ENCODE data around the gene C10orf105. TPM values are rescaled to one million over a fixed set of nuclear protein-coding genes. Genes with fewer than 3 reads are reported as not detected.

Gene C10orf105
- total and polyA plus RNA-seq, 8 donors = 0.17 to 1.0 (median 0.57) TPM

GRCh38 chr10:71744897-71745663, 25.5 kb upstream of the C10orf105 start:
- H3K27me3 ChIP-seq = no peaks in the 10 kb centered on the region
- peaks cover 0 to 8% of the 10 kb centered on the region in 2 donors for H3K9me3 ChIP-seq
- peak overlapping the region in 1 of 2 donors; percentile 94 for H3K27ac ChIP-seq
- no peak overlapping the region for H3K4me3 ChIP-seq
- DNase-seq = no peak
- ATAC-seq = no peak
- peaks cover 0 to 6% of the 10 kb centered on the region in 2 donors for H3K36me3 ChIP-seq
- H3K4me1 ChIP-seq = peaks cover 39 to 95% of the 10 kb centered on the region in 2 donors
- intact Hi-C loops (cut with DNase I) = no loop called here
- TF ChIP-seq, protein P1, sequence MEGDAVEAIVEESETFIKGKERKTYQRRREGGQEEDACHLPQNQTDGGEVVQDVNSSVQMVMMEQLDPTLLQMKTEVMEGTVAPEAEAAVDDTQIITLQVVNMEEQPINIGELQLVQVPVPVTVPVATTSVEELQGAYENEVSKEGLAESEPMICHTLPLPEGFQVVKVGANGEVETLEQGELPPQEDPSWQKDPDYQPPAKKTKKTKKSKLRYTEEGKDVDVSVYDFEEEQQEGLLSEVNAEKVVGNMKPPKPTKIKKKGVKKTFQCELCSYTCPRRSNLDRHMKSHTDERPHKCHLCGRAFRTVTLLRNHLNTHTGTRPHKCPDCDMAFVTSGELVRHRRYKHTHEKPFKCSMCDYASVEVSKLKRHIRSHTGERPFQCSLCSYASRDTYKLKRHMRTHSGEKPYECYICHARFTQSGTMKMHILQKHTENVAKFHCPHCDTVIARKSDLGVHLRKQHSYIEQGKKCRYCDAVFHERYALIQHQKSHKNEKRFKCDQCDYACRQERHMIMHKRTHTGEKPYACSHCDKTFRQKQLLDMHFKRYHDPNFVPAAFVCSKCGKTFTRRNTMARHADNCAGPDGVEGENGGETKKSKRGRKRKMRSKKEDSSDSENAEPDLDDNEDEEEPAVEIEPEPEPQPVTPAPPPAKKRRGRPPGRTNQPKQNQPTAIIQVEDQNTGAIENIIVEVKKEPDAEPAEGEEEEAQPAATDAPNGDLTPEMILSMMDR (IDR thresholded peaks at IDR 0.05) = no peak

- DNase-seq = no peak
- no peaks in the 10 kb centered on the region for H3K36me3 ChIP-seq
- intact Hi-C loops (cut with DNase I) = no loop called here
- no peak for ATAC-seq
- H3K4me3 ChIP-seq = no peak overlapping the region
- peaks cover 0 to 8% of the 10 kb centered on the region in 2 donors for H3K9me3 ChIP-seq
- TF ChIP-seq, protein P1 (IDR thresholded peaks at IDR 0.05) = no peak
- H3K4me1 ChIP-seq = peaks cover 32 to 95% of the 10 kb centered on the region in 2 donors
- no peaks in the 10 kb centered on the region for H3K27me3 ChIP-seq
- peak overlapping the region in 1 of 2 donors; percentile 60 for H3K27ac ChIP-seq
These were observed 24.3 kb upstream of the C10orf105 start for GRCh38 chr10:71743866-71744265.

DNA sequence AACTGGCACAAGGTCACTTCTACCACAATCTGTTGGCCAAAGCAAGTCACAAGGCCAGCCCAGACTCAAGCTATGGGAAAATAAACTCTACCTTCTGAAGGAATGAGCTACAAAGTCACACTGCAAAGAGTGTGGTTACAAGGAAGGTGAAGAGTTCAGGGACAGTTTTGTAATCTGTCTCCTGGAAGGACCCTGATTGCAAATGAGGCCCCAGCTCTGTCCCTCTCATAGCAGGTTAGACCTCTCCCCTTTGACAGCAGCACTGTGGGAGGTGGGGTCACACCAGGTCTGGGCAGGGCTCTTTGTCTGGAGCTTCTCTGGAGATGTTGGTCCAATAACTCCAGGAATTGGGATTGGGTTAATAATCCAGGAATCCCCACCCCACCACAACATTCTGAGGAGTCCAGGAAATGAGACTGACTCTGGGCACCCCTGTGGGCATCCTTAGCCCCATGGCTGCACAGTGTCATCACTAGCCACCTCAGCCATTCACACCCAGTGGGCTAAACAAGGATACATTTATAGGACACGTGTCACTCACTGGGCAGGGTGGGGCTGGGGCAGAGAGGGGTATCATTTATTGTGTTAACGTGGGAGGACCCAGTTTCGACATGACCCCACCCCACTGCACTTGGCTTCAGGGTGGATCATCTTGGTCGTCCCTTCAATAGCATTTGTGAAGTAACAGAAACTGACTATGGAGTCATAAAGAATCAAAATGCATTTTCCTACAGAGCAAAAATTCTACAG, 23.7 kb upstream of the C10orf105 start:
- intact Hi-C loops (cut with DNase I) = no loop called here
- Histone ChIP-seq H3K4me1 (peaks cover 26 to 95% of the 10 kb centered on the region in 2 donors), H3K27ac (peak overlapping the region in 1 of 2 donors; percentile 60), H3K9me3 (peaks cover 0 to 8% of the 10 kb centered on the region in 2 donors), H3K27me3 (no peaks in the 10 kb centered on the region), H3K36me3 (no peaks in the 10 kb centered on the region), H3K4me3 (no peak overlapping the region)
- TF ChIP-seq, protein P1 (IDR thresholded peaks at IDR 0.05) = no peak
- ATAC-seq (no peak), DNase-seq (no peak)

DNA sequence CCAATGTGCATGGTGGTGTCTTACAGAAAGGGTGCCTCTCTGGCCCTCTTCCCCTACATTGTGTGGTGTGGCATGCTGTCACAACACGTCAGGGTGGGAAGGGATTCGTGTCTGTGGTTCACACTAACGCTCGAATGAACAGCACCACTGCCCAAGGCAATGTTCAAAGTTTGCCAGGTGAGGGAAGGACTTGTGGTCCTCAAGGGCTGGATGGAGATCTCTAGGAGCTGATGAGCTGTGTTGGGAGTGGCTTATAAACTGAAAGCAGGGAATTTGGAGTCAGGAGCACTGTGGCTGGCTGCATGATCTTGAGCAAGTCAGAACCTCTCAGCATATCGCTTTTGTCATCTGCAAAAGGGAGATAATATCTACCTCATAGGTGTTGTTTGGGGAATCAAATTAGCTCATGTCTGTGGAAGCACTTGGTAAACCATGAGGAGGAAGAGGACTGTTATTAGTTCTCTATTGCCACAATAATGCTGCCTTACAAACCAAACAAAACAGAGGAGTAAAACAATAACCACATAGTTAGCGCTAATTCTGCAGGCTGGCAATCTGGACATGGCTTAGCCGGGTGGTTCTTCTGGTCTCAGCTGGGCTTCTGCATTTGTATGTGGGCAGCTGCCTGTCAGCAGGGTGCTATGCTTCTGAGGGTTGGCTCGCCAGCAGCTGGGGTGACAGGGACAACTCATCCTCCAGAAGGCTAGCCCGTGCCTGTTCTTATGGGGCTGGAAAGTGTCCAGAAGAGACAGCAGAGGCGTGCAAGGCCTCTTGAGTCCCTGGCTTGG, 22.9 kb upstream of the C10orf105 start:
- no peaks in the 10 kb centered on the region for H3K27me3 ChIP-seq
- no peaks in the 10 kb centered on the region for H3K36me3 ChIP-seq
- no peak overlapping the region for H3K4me3 ChIP-seq
- intact Hi-C loops (cut with DNase I) = no loop called here
- H3K4me1 ChIP-seq = peaks cover 23 to 95% of the 10 kb centered on the region in 2 donors
- DNase-seq (no peak), ATAC-seq (no peak)
- TF ChIP-seq, protein P1 (IDR thresholded peaks at IDR 0.05) = no peak
- H3K9me3 ChIP-seq = peaks cover 0 to 8% of the 10 kb centered on the region in 2 donors
- peak overlapping the region in 1 of 2 donors; percentile 60 for H3K27ac ChIP-seq
